ENCODE data around the gene SH2D4B. TPM values are rescaled to one million over a fixed set of nuclear protein-coding genes. Genes with fewer than 3 reads are reported as not detected.

Gene SH2D4B
- total and polyA plus RNA-seq, 10 of the 15 experiments (the other 5 are each of a cell fraction or from before 2014, with no cell fraction given): 0.04 to 0.21 (median 0.13) TPM; not detected in 5

GRCh38 chr10:80496555-80497172, 41.0 kb upstream of the SH2D4B start:
- no peak for FAIRE-seq
- H2AFZ ChIP-seq (ENCODE audit: control insufficient read depth, low read depth, low read length): no peak overlapping the region
- BruUV-seq (replicated peaks): no TSS peak
- in situ Hi-C loops (cut with MboI): no loop called here
- intact Hi-C loops (cut with micrococcal nuclease; ENCODE audit: unreplicated experiment): no loop called here
- H3K9ac ChIP-seq (ENCODE audit: control insufficient read depth, insufficient read depth, low read length): no peak overlapping the region
- ChIA-PET CTCF (interaction anchor here (2.1 to 21.6 kb wide), 3 partner anchors 9 to 53 kb away, joined by 16 to 852 read pairs (median 402); partner anchors contain the start of gene TSPAN14), SMC1A (ENCODE audit: uncharacterized antibody, unreplicated experiment) (interaction anchor here (0.6 to 21.2 kb wide), 4 partner anchors 8 to 103 kb away, joined by 3 to 1038 read pairs (median 4); partner anchors contain the start of gene TSPAN14), POLR2A (interaction anchor here (0.6 to 1.0 kb wide), 3 partner anchors 37 to 400 kb away, joined by 3 read pairs; no protein-coding TSS in a partner anchor), RAD21 (ENCODE audit: unreplicated experiment) (interaction anchor here (13.9 kb wide), 1 partner anchor 32 kb away, joined by 412 read pairs; the partner anchor contains the start of gene TSPAN14)
- no peak for ATAC-seq
- no peaks in the 10 kb centered on the region for H4K20me1 ChIP-seq (ENCODE audit: control insufficient read depth, insufficient read depth)
- no peak overlapping the region for H3K4me3 ChIP-seq
- no peak overlapping the region for H3K27ac ChIP-seq (ENCODE audit: control insufficient read depth, insufficient read depth)
- no peaks in the 10 kb centered on the region for H3K27me3 ChIP-seq (replicated peaks in 1 of 2; ENCODE audit: control insufficient read depth in 2 of 2, insufficient read depth in 2 of 2, low read length in 1 of 2)
- DNase-seq (ENCODE audit: low read depth, low spot score): no peak
- peaks cover 2 to 5% of the 10 kb centered on the region in 2 experiments; a peak in 2 of 4 replicates for H3K36me3 ChIP-seq (ENCODE audit: control insufficient read depth in 2 of 2, insufficient read depth in 2 of 2, low read length in 1 of 2)
- TF ChIP-seq CBX5 (IDR thresholded peaks at IDR 0.05; ENCODE audit: low read depth): peak; percentile 85; the same call in 1 of the 2 replicates
- TF ChIP-seq SKIL (IDR thresholded peaks at IDR 0.05; ENCODE audit: low read depth, poor library complexity, severe bottlenecking): no peak
- no peak for TF ChIP-seq IRF5 (IDR thresholded peaks at IDR 0.05; ENCODE audit: borderline replicate concordance)
- H3K4me1 ChIP-seq (ENCODE audit: control insufficient read depth, insufficient read depth, low read length): peaks cover 54% of the 10 kb centered on the region
- 92% methylated on average over 4 of the region's 4 CpGs for WGBS (ENCODE audit: insufficient coverage, insufficient replicate concordance, low lambda C conversion rate, missing lambda C conversion rate)
- no peak overlapping the region for H3K4me2 ChIP-seq (ENCODE audit: control insufficient read depth, insufficient read depth)
- H3K9me3 ChIP-seq (replicated peaks; ENCODE audit: control insufficient read depth, insufficient read depth, low read length): no peaks in the 10 kb centered on the region; the same call in 2 of the 3 replicates
- peaks cover 50% of the 10 kb centered on the region for H3K79me2 ChIP-seq (ENCODE audit: control insufficient read depth, insufficient read depth, low read length)
